ENCODE measurements around the gene CKAP5.
"Not testable (repeated sequence)": the region's sequence is repeated elsewhere in the genome, so short reads cannot be mapped to it uniquely, and the experiment has no call there.

Gene CKAP5

GRCh38 chr11:46832511-46833214, 13.4 kb downstream of the CKAP5 start:
- no peak overlapping the region for H3K4me3 ChIP-seq (ENCODE audit: low read length)
- no peak for DNase-seq (ENCODE audit: low read depth)
- no peak for TF ChIP-seq CTCF (IDR thresholded peaks at IDR 0.05; ENCODE audit: insufficient read depth, low read depth, low read length, missing control alignments)

GRCh38 chr11:46827995-46828394, 18.1 kb downstream of the CKAP5 start:
- no peak overlapping the region for H3K4me3 ChIP-seq (ENCODE audit: low read length)
- no peak for DNase-seq (ENCODE audit: low read depth)
- no peak for TF ChIP-seq CTCF (IDR thresholded peaks at IDR 0.05; ENCODE audit: insufficient read depth, low read depth, low read length, missing control alignments)

- H3K4me3 ChIP-seq (ENCODE audit: low read length), result peak overlapping the region; percentile 62
- TF ChIP-seq CTCF (IDR thresholded peaks at IDR 0.05; ENCODE audit: insufficient read depth, low read depth, low read length, missing control alignments), result no peak
- peak; percentile 80 for DNase-seq (ENCODE audit: low read depth)
Observed at GRCh38 chr11:46826310-46827044, 19.6 kb downstream of the CKAP5 start.

- DNase-seq (ENCODE audit: low read depth), result peak; percentile 50
- peak; percentile 50 for TF ChIP-seq CTCF (IDR thresholded peaks at IDR 0.05; ENCODE audit: insufficient read depth, low read depth, low read length, missing control alignments)
- no peak overlapping the region for H3K4me3 ChIP-seq (ENCODE audit: low read length)
Observed at GRCh38 chr11:46808799-46809431, 37.2 kb downstream of the CKAP5 start.

GRCh38 chr11:46801694-46802470, 44.2 kb downstream of the CKAP5 start:
- TF ChIP-seq CTCF (IDR thresholded peaks at IDR 0.05; ENCODE audit: insufficient read depth, low read depth, low read length, missing control alignments), result no peak
- no peak for DNase-seq (ENCODE audit: low read depth)
- H3K4me3 ChIP-seq (ENCODE audit: low read length), result no peak overlapping the region

- DNase-seq (ENCODE audit: low read depth), result no peak
- no peak for TF ChIP-seq CTCF (IDR thresholded peaks at IDR 0.05; ENCODE audit: insufficient read depth, low read depth, low read length, missing control alignments)
Observed at GRCh38 chr11:46800177-46800576, 45.9 kb downstream of the CKAP5 start.

GRCh38 chr11:46799725-46800124, 46.4 kb downstream of the CKAP5 start:
- H3K4me3 ChIP-seq (ENCODE audit: low read length); DNase-seq (ENCODE audit: low read depth): not testable (repeated sequence)

More at GRCh38 chr11:46800177-46800576, 45.9 kb downstream of the CKAP5 start:
- no peak overlapping the region for H3K4me3 ChIP-seq (ENCODE audit: low read length)
